Gastrocnemius medialis (tissue), 4 donors: ENCODE results near the gene PCCA.

ENCODE experiments used
- POLR2A ChIP-seq, 2 donors: fragments of 450-650 bp; IDR thresholded peaks; one replicate each; pipeline ENCODE4 v1.6.1; 2017; ENCODE audit warnings: antibody characterized with exemption in 2 of 2, mild to moderate bottlenecking in 2 of 2, moderate library complexity in 2 of 2
- TF ChIP-seq, protein P1 (sequence below), 5 experiments: fragments of 450-650 bp in 3 of 5; fragments of 200-600 bp in 2 of 5; sonication (generic) in 2 of 5; IDR thresholded peaks in 4 of 5; conservative IDR thresholded peaks in 1 of 5; 1 replicate in 4 of 5; 2 replicates in 1 of 5; pipeline ENCODE4 v1.5.1; 2016 to 2019; ENCODE audit warnings: antibody characterized with exemption in 5 of 5, mild to moderate bottlenecking in 3 of 5, moderate library complexity in 3 of 5

DNA sequence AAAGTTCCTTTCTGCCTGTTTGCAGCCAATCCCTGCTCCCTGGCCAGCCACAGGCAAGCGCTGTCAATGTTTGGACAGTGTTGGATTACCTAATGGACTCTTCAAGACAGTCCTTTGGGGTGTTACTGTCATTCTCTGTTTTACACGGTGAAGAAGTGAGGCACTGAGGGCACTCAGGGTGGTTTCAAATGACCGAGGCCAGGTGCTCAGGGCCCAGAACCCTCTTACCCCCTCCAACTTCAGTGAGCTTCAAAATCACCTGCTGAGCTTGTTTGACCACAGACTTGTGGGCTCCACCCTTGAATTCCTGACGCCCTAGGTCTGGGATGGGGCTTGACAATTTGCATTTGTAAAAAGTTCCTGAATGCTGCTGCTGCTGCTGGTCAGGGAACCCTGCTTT lies 401.8 kb downstream of the PCCA start:
- TF ChIP-seq, protein P1, sequence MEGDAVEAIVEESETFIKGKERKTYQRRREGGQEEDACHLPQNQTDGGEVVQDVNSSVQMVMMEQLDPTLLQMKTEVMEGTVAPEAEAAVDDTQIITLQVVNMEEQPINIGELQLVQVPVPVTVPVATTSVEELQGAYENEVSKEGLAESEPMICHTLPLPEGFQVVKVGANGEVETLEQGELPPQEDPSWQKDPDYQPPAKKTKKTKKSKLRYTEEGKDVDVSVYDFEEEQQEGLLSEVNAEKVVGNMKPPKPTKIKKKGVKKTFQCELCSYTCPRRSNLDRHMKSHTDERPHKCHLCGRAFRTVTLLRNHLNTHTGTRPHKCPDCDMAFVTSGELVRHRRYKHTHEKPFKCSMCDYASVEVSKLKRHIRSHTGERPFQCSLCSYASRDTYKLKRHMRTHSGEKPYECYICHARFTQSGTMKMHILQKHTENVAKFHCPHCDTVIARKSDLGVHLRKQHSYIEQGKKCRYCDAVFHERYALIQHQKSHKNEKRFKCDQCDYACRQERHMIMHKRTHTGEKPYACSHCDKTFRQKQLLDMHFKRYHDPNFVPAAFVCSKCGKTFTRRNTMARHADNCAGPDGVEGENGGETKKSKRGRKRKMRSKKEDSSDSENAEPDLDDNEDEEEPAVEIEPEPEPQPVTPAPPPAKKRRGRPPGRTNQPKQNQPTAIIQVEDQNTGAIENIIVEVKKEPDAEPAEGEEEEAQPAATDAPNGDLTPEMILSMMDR (IDR thresholded peaks at IDR 0.05 in 4 of 5, conservative IDR thresholded peaks at IDR 0.05 in 1 of 5), result no peak
- no peak for TF ChIP-seq POLR2A (IDR thresholded peaks at IDR 0.05)
